Adrenal gland (tissue), 5 donors: ENCODE results near the gene CD46.

Experiments
- POLR2A ChIP-seq, 2 donors: fragments of 450-650 bp; IDR thresholded peaks; one replicate each; pipeline ENCODE4 v1.6.1; 2017; ENCODE audit warnings: antibody characterized with exemption in 2 of 2, mild to moderate bottlenecking in 2 of 2, moderate library complexity in 1 of 2
- TF ChIP-seq, protein P1 (sequence below), 6 experiments: fragments of 450-650 bp in 4 of 6; fragments of 200-600 bp in 2 of 6; sonication (generic) in 1 of 6; IDR thresholded peaks; 1 replicate in 5 of 6; 2 replicates in 1 of 6; pipeline versions ENCODE4 v1.5.1 to v1.8.0; 2016 to 2021; ENCODE audit warnings: antibody characterized with exemption in 6 of 6, mild to moderate bottlenecking in 2 of 6, moderate library complexity in 1 of 6
- donor health status: DM: no; HTN: no; CAD: no.

- TF ChIP-seq, protein P1, sequence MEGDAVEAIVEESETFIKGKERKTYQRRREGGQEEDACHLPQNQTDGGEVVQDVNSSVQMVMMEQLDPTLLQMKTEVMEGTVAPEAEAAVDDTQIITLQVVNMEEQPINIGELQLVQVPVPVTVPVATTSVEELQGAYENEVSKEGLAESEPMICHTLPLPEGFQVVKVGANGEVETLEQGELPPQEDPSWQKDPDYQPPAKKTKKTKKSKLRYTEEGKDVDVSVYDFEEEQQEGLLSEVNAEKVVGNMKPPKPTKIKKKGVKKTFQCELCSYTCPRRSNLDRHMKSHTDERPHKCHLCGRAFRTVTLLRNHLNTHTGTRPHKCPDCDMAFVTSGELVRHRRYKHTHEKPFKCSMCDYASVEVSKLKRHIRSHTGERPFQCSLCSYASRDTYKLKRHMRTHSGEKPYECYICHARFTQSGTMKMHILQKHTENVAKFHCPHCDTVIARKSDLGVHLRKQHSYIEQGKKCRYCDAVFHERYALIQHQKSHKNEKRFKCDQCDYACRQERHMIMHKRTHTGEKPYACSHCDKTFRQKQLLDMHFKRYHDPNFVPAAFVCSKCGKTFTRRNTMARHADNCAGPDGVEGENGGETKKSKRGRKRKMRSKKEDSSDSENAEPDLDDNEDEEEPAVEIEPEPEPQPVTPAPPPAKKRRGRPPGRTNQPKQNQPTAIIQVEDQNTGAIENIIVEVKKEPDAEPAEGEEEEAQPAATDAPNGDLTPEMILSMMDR (IDR thresholded peaks at IDR 0.05) = no peak
- TF ChIP-seq POLR2A (IDR thresholded peaks at IDR 0.05) = no peak
These were observed 92.5 kb downstream of the CD46 start for GRCh38 chr1:207844371-207844770.
